HCT116 (cell line): ENCODE data around the gene MAGOH. TPM values are rescaled to one million over a fixed set of nuclear protein-coding genes. Genes with fewer than 3 reads are reported as not detected.

ENCODE experiments used
- ATAC-seq: fragments of 200-7000 bp; cut with Tn5 transposase; 2 replicates; pipeline ENCODE4 v1.9.1; 2020; ENCODE audit warnings: mild to moderate bottlenecking, moderate library complexity
- BruUV-seq: library from RNA; stranded (reverse); fragments of 400-500 nt; replicated peaks from 2 replicates; lab custom pipeline; 2021; lab: Mats Ljungman, UMichigan
- CTCF ChIA-PET: fragments of 300-600 bp; sonication (Branson Sonifier 250); formaldehyde crosslinking; loops from one replicate; lab custom pipeline; 2021; ENCODE audit warnings: antibody characterized with exemption; lab: Charles Lee
- POLR2A ChIA-PET: fragments of 300-600, 350-600 bp; sonication (Branson Sonifier 250); formaldehyde crosslinking; loops from one replicate; lab custom pipeline; 2021; ENCODE audit warnings: antibody characterized with exemption; lab: Charles Lee
- RAD21 ChIA-PET, 2 experiments: fragments of 300-600 bp; sonication (Branson Sonifier 250); formaldehyde crosslinking; loops; one replicate each; lab custom pipeline; 2023; ENCODE audit warnings: low total read pairs in 2 of 2; ENCODE audit not compliant: uncharacterized antibody in 2 of 2, unreplicated experiment in 2 of 2, low non-redundant PET in 1 of 2; lab: Charles Lee
- DNase-seq: peaks from one replicate; pipeline ENCODE4 v3.0.0-alpha.2; 2010; ENCODE audit warnings: low read depth, low spot score
- H2AFZ ChIP-seq: fragments of 200-600 bp; shearing (Covaris generic), sonication (generic); 2 replicates; pipeline ENCODE4 v1.6.1; 2017; ENCODE audit warnings: low read depth, mixed run types, mixed read lengths, antibody characterized with exemption, low read length; ENCODE audit not compliant: poor library complexity, severe bottlenecking
- H3K27ac ChIP-seq: 2 replicates; pipeline ENCODE4 v1.5.1; 2012; ENCODE audit warnings: low read depth, low read length
- H3K27me3 ChIP-seq: fragments of 200-600 bp; sonication (generic); 2 replicates; pipeline ENCODE4 v1.6.1; 2016; ENCODE audit warnings: mixed run types, low read length, mixed read lengths; ENCODE audit not compliant: insufficient read depth
- H3K36me3 ChIP-seq, 2 experiments: fragments of 200-500 bp in 1 of 2; fragments of 200-600 bp in 1 of 2; sonication (Bioruptor generic) in 1 of 2; sonication (generic) in 1 of 2; 2 replicates each; pipeline versions ENCODE4 v1.5.1 to v1.6.1; 2014 to 2016; ENCODE audit warnings: low read length in 2 of 2, inconsistent platforms in 1 of 2, mixed read lengths in 1 of 2, mixed run types in 1 of 2; ENCODE audit not compliant: insufficient read depth in 2 of 2, control insufficient read depth in 1 of 2
- H3K4me1 ChIP-seq, 2 experiments: fragments of 200-600 bp in 1 of 2; sonication (generic) in 1 of 2; 2 replicates each; pipeline versions ENCODE4 v1.5.1 to v1.6.1; 2012 to 2017; ENCODE audit warnings: low read length in 2 of 2, inconsistent platforms in 1 of 2, mild to moderate bottlenecking in 1 of 2, mixed read lengths in 1 of 2, mixed run types in 1 of 2, moderate library complexity in 1 of 2; ENCODE audit not compliant: insufficient read depth in 2 of 2, control insufficient read depth in 1 of 2
- H3K4me2 ChIP-seq: fragments of 200-600 bp; sonication (generic); 2 replicates; pipeline ENCODE4 v1.6.1; 2017; ENCODE audit warnings: mixed run types, low read length, mixed read lengths
- H3K4me3 ChIP-seq, 2 experiments: fragments of 200-600 bp in 1 of 2; sonication (generic) in 1 of 2; replicated peaks in 1 of 2; 2 replicates each; pipeline ENCODE4 v1.5.1; 2011 to 2016; ENCODE audit warnings: low read length in 2 of 2, control low read depth in 1 of 2, low read depth in 1 of 2, mild to moderate bottlenecking in 1 of 2, mixed read lengths in 1 of 2, mixed run types in 1 of 2
- H3K79me2 ChIP-seq: fragments of 200-600 bp; sonication (generic); 2 replicates; pipeline ENCODE4 v1.6.1; 2017; ENCODE audit warnings: mild to moderate bottlenecking, mixed run types, low read length, moderate library complexity, mixed read lengths; ENCODE audit not compliant: insufficient read depth
- H3K9ac ChIP-seq: fragments of 200-600 bp; sonication (generic); 2 replicates; pipeline ENCODE4 v1.6.1; 2016; ENCODE audit warnings: low read length, mixed read lengths
- H3K9me2 ChIP-seq: fragments of 200-600 bp; sonication (generic), shearing (Covaris generic); 2 replicates; pipeline ENCODE4 v1.6.1; 2017; ENCODE audit warnings: mixed run types, mild to moderate bottlenecking, moderate library complexity; ENCODE audit not compliant: insufficient read depth
- H3K9me3 ChIP-seq, 2 experiments: fragments of 200-500 bp in 1 of 2; fragments of 200-600 bp in 1 of 2; sonication (Bioruptor generic) in 1 of 2; sonication (generic) in 1 of 2; 2 replicates each; pipeline ENCODE4 v1.6.1; 2014 to 2017; ENCODE audit warnings: low read length in 2 of 2, mixed read lengths in 2 of 2, inconsistent platforms in 1 of 2, low read depth in 1 of 2, mild to moderate bottlenecking in 1 of 2, mixed run types in 1 of 2, moderate library complexity in 1 of 2; ENCODE audit not compliant: control insufficient read depth in 1 of 2, insufficient read depth in 1 of 2
- H4K20me1 ChIP-seq: fragments of 200-600 bp; sonication (generic), shearing (Covaris generic); 2 replicates; pipeline ENCODE4 v1.6.1; 2017; ENCODE audit warnings: mixed run types, mild to moderate bottlenecking, moderate library complexity; ENCODE audit not compliant: insufficient read depth
- CEBPB ChIP-seq: IDR thresholded peaks from 2 replicates; pipeline ENCODE4 v1.6.1; 2012; ENCODE audit warnings: low read depth
- FOSL1 ChIP-seq: IDR thresholded peaks from 2 replicates; pipeline ENCODE4 v1.6.1; 2012; ENCODE audit warnings: low read depth
- REST ChIP-seq: IDR thresholded peaks from 2 replicates; pipeline ENCODE4 v1.6.1; 2012; ENCODE audit warnings: low read depth
- intact Hi-C: fragments of 100-400 bp; cut with micrococcal nuclease; formaldehyde crosslinking; loops from 2 replicates; pipeline ENCODE4 v1.10.0; 2022
- total RNA-seq: library from RNA; stranded (reverse); gene quantifications from one replicate; pipeline ENCODE4 v1.2.1, GENCODE V29; 2021; ENCODE audit not compliant: unreplicated experiment
- TF ChIP-seq, protein P1 (sequence below), 3 experiments: fragments of 200-600 bp in 1 of 3; sonication (generic) in 1 of 3; IDR thresholded peaks in 2 of 3; conservative IDR thresholded peaks in 1 of 3; 2 replicates each; pipeline ENCODE4 v1.5.1; 2012 to 2017; ENCODE audit warnings: low read depth in 2 of 3, low read length in 2 of 3, antibody characterized with exemption in 1 of 3, borderline replicate concordance in 1 of 3, control low read depth in 1 of 3, mild to moderate bottlenecking in 1 of 3, mixed read lengths in 1 of 3, mixed run types in 1 of 3, moderate library complexity in 1 of 3; ENCODE audit not compliant: insufficient read depth in 1 of 3

MAGOH gene
- total RNA-seq, 1 experiment from 2014 or later, result 63.7 TPM

DNA sequence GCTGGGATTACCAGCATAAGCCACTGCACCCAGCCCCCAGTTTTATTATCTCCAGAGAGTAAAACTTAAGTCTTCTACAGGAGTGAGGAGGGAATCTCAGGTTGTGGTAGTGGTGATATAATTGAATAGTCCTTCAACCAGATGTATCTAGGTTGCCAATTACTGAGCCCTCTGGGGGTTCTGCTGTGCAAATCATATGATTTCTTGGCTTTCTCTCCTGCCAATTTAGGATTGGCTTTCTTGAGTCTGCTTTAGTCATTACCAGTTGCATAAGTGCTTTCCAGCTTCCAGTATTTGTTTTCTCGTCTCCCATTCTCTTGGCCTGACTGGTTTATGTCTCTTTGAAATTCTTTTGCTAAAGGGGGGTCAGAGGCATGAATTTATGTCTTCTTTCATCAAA lies 30.6 kb downstream of the MAGOH start:
- H3K79me2 ChIP-seq, result no peaks in the 10 kb centered on the region
- no peaks in the 10 kb centered on the region for H3K4me1 ChIP-seq
- H2AFZ ChIP-seq, result no peak overlapping the region
- no peak overlapping the region for H3K4me2 ChIP-seq
- H3K27ac ChIP-seq, result no peak overlapping the region
- TF ChIP-seq CEBPB (no peak), FOSL1 (no peak), REST (no peak)
- TF ChIP-seq, protein P1, sequence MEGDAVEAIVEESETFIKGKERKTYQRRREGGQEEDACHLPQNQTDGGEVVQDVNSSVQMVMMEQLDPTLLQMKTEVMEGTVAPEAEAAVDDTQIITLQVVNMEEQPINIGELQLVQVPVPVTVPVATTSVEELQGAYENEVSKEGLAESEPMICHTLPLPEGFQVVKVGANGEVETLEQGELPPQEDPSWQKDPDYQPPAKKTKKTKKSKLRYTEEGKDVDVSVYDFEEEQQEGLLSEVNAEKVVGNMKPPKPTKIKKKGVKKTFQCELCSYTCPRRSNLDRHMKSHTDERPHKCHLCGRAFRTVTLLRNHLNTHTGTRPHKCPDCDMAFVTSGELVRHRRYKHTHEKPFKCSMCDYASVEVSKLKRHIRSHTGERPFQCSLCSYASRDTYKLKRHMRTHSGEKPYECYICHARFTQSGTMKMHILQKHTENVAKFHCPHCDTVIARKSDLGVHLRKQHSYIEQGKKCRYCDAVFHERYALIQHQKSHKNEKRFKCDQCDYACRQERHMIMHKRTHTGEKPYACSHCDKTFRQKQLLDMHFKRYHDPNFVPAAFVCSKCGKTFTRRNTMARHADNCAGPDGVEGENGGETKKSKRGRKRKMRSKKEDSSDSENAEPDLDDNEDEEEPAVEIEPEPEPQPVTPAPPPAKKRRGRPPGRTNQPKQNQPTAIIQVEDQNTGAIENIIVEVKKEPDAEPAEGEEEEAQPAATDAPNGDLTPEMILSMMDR (IDR thresholded peaks at IDR 0.05 in 2 of 3, conservative IDR thresholded peaks at IDR 0.05 in 1 of 3; ENCODE audit: borderline replicate concordance in 1 of 3, insufficient read depth in 1 of 3, low read depth in 2 of 3, low read length in 2 of 3), result no peak
- TF ChIP-seq, all 23 proteins: peak for 0
- H3K4me3 ChIP-seq, result no peak overlapping the region
- H3K27me3 ChIP-seq, result no peaks in the 10 kb centered on the region
- no TSS peak for BruUV-seq
- H3K9ac ChIP-seq, result no peak overlapping the region
- H3K9me3 ChIP-seq, result peaks cover 0 to 4% of the 10 kb centered on the region in 2 experiments; a peak in 1 of 4 replicates
- no peak for DNase-seq
- intact Hi-C loops, result no loop called here
- H3K36me3 ChIP-seq, result peaks cover 17 to 20% of the 10 kb centered on the region in 2 experiments
- no peaks in the 10 kb centered on the region for H3K9me2 ChIP-seq
- CTCF ChIA-PET, result no interaction called here
- RAD21 ChIA-PET, result no interaction called here
- no peak for ATAC-seq
- H4K20me1 ChIP-seq, result no peaks in the 10 kb centered on the region
- POLR2A ChIA-PET, result no interaction called here
